Memory B cell (primary cell): ENCODE measurements around the gene AGAP3.

Experiments used
- ATAC-seq: fragments of 150-1000 bp; cut with Tn5 transposase; 2 replicates; pipeline ENCODE4 v1.10.0; 2021; ENCODE audit warnings: low read depth, mild to moderate bottlenecking, moderate library complexity
- DNase-seq, 2 donors: peaks; one replicate each; pipeline ENCODE4 v3.0.0; 2022; ENCODE audit warnings: low spot score in 2 of 2
- H3K27ac Mint-ChIP-seq: one replicate; pipeline ENCODE4 v1.8.0; 2022; ENCODE audit warnings: mild to moderate bottlenecking, moderate library complexity, mixed read lengths
- H3K27me3 Mint-ChIP-seq: one replicate; pipeline ENCODE4 v1.8.0; 2022; ENCODE audit warnings: mixed read lengths
- H3K36me3 Mint-ChIP-seq: one replicate; pipeline ENCODE4 v1.8.0; 2022; ENCODE audit warnings: mild to moderate bottlenecking, mixed read lengths
- H3K4me1 Mint-ChIP-seq: one replicate; pipeline ENCODE4 v1.8.0; 2022; ENCODE audit warnings: mixed read lengths
- H3K4me3 Mint-ChIP-seq: one replicate; pipeline ENCODE4 v1.8.0; 2022; ENCODE audit warnings: mild to moderate bottlenecking, moderate library complexity, mixed read lengths
- H3K9me3 Mint-ChIP-seq: one replicate; pipeline ENCODE4 v1.8.0; 2022; ENCODE audit warnings: mixed read lengths

The AGAP3 gene

GRCh38 chr7:151131224-151131591, 44.9 kb downstream of the AGAP3 start:
- H3K36me3 Mint-ChIP-seq: peaks cover 14% of the 10 kb centered on the region
- DNase-seq (no peak), ATAC-seq (no peak)
- no peak overlapping the region for H3K4me3 Mint-ChIP-seq
- no peaks in the 10 kb centered on the region for H3K4me1 Mint-ChIP-seq
- no peaks in the 10 kb centered on the region for H3K27me3 Mint-ChIP-seq
- H3K27ac Mint-ChIP-seq: no peak overlapping the region
- no peaks in the 10 kb centered on the region for H3K9me3 Mint-ChIP-seq

DNA sequence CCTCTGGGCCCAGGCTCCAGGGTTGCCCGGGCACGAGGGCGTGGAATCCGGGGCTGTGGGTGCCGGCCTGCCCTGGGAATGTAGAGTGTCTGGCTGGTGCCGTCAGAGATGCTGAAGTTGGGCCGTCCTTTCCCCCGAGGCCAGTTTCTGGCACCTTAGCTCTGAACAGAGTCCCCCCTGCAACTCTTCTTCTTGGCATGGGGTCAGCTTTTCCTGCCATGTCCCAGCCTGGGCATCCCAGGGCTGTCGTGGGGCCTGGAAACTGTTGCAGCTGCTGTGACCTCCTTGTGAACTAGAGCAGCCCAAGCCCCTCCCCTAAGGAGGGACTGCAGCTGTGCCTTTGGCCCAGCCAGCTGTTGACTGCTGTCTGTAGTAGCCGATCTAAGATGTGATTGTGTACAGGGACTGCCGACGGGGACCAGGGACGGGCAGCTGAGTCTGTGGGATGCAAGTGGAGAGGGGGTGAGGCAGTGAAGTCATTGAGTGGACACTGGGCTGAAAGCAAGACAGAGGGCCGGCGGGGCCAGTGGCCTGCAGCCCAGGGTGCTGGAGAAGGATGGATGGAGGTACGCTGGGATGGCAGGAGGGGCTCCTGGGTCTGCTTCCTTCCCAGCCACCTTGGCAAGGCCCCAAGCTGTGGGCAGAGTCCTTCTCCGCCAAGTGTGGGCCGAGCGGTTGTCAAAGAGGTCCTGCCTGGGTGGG, 45.5 kb downstream of the AGAP3 start:
- H3K4me1 Mint-ChIP-seq: no peaks in the 10 kb centered on the region
- DNase-seq: no peak
- no peaks in the 10 kb centered on the region for H3K27me3 Mint-ChIP-seq
- ATAC-seq: no peak
- peaks cover 14% of the 10 kb centered on the region for H3K36me3 Mint-ChIP-seq
- H3K27ac Mint-ChIP-seq: no peak overlapping the region
- no peak overlapping the region for H3K4me3 Mint-ChIP-seq
- no peaks in the 10 kb centered on the region for H3K9me3 Mint-ChIP-seq

GRCh38 chr7:151132461-151133205, 46.4 kb downstream of the AGAP3 start:
- DNase-seq: no peak
- H3K27ac Mint-ChIP-seq: no peak overlapping the region
- H3K9me3 Mint-ChIP-seq: no peaks in the 10 kb centered on the region
- no peak for ATAC-seq
- no peaks in the 10 kb centered on the region for H3K4me1 Mint-ChIP-seq
- peaks cover 14% of the 10 kb centered on the region for H3K36me3 Mint-ChIP-seq
- H3K4me3 Mint-ChIP-seq: no peak overlapping the region
- no peaks in the 10 kb centered on the region for H3K27me3 Mint-ChIP-seq

DNA sequence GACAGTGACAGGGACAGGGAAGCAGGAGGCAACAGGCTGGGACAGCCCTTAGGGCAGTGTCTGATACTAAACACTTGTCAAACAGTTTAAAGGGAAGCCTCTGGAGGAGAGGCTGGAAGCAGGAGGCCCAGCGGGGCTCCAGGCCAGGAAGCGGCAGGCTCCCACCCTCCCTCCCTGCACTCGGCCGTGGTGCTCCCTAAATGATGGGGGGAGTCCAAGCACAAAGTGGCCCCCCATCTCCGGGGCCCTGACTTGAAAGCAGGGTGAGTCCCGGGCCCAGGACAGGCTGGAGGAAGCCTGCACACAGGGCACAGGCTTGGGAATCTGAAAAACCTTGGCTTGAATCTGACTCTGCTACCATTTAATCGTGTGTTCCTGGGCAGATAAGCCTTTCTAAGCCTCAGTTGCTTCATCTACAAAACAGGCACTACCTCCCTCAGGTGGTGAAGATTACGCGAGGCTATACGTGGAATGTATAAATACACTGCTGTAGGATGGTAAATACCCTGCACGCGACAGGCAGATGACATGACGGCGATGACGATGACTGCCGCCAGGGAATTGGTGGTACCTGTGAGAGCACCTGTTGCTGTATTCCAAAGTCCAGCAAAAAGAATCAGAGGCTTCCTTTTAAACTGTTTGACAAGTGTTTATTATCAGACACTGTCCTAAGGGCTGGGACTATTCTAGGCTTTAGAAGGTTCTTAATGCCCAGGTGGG, 47.2 kb downstream of the AGAP3 start:
- no peak overlapping the region for H3K27ac Mint-ChIP-seq
- no peak overlapping the region for H3K4me3 Mint-ChIP-seq
- ATAC-seq: no peak
- no peak for DNase-seq
- peaks cover 13% of the 10 kb centered on the region for H3K36me3 Mint-ChIP-seq
- H3K27me3 Mint-ChIP-seq: no peaks in the 10 kb centered on the region
- H3K4me1 Mint-ChIP-seq: no peaks in the 10 kb centered on the region
- H3K9me3 Mint-ChIP-seq: no peaks in the 10 kb centered on the region

- Mint-ChIP-seq H3K9me3 (no peaks in the 10 kb centered on the region), H3K27me3 (no peaks in the 10 kb centered on the region), H3K4me3 (no peak overlapping the region), H3K4me1 (no peaks in the 10 kb centered on the region), H3K27ac (no peak overlapping the region), H3K36me3 (peaks cover 9% of the 10 kb centered on the region)
- DNase-seq: no peak
- ATAC-seq: no peak
These were observed 47.9 kb downstream of the AGAP3 start for GRCh38 chr7:151133986-151134742.

DNA sequence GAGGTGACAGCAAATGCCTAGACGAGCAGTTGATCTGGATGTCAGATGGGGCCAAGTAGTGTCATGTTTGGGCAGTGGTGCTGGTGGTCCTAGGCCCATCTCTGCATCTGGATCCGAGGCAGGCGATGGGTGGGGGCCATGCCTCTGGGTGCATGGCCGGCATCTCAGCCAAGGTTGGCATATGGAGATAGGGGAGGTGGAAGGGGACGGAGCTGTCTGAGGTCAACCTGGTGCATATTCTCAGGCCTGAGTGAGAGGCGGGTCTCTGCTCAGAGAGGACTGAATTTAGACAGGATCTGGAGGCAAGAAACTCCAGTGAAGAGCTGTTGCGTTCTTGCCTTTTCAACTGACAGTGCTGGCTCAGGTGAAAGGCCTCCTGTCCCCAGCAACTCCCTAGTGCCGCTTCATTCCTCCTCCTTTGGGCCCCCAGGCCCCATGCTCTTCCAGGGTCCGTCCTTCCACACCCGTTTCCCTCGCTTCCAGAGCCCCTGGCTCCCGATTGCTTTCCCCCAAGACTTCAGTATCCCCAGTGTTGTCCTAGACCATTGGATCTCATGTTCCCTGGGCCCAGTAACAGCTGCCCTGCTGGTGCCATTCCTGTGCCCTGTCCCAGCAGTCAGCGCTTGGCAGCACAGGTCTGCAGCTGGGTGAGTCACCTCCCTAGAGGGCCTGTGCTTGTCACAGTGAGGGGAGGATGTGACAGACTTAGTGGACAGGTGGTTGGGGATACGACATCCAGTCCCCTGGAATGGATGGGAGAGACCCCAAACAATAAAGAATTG, 48.7 kb downstream of the AGAP3 start:
- no peak overlapping the region for H3K27ac Mint-ChIP-seq
- DNase-seq (no peak), ATAC-seq (no peak)
- no peaks in the 10 kb centered on the region for H3K9me3 Mint-ChIP-seq
- H3K4me1 Mint-ChIP-seq: no peaks in the 10 kb centered on the region
- H3K4me3 Mint-ChIP-seq: no peak overlapping the region
- no peaks in the 10 kb centered on the region for H3K27me3 Mint-ChIP-seq
- peaks cover 8% of the 10 kb centered on the region for H3K36me3 Mint-ChIP-seq

DNA sequence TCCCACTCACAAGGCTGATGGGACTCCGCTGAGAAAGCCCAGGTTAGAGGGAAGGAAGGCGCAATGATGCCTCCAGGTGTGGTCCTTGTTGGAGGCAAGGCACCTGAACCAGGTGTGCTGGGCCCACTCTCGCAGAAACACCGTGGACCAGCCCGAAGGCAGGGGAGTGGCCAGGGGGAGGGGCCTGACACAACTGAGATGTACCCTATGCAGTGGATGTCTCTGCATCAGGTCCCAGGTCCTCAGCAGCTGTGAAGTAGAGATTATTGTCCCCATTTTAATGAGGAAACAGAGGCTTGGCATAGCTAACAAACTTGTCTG, 49.2 kb downstream of the AGAP3 start:
- no peak overlapping the region for H3K4me3 Mint-ChIP-seq
- H3K27me3 Mint-ChIP-seq: no peaks in the 10 kb centered on the region
- DNase-seq (no peak), ATAC-seq (no peak)
- H3K36me3 Mint-ChIP-seq: peaks cover 5% of the 10 kb centered on the region
- no peaks in the 10 kb centered on the region for H3K4me1 Mint-ChIP-seq
- no peak overlapping the region for H3K27ac Mint-ChIP-seq
- H3K9me3 Mint-ChIP-seq: no peaks in the 10 kb centered on the region

GRCh38 chr7:151135866-151136843, 49.9 kb downstream of the AGAP3 start:
- Mint-ChIP-seq H3K4me3 (no peak overlapping the region), H3K27ac (no peak overlapping the region), H3K27me3 (no peaks in the 10 kb centered on the region), H3K4me1 (no peaks in the 10 kb centered on the region), H3K36me3 (peaks cover 5% of the 10 kb centered on the region), H3K9me3 (no peaks in the 10 kb centered on the region)
- ATAC-seq: no peak
- DNase-seq: no peak

DNA sequence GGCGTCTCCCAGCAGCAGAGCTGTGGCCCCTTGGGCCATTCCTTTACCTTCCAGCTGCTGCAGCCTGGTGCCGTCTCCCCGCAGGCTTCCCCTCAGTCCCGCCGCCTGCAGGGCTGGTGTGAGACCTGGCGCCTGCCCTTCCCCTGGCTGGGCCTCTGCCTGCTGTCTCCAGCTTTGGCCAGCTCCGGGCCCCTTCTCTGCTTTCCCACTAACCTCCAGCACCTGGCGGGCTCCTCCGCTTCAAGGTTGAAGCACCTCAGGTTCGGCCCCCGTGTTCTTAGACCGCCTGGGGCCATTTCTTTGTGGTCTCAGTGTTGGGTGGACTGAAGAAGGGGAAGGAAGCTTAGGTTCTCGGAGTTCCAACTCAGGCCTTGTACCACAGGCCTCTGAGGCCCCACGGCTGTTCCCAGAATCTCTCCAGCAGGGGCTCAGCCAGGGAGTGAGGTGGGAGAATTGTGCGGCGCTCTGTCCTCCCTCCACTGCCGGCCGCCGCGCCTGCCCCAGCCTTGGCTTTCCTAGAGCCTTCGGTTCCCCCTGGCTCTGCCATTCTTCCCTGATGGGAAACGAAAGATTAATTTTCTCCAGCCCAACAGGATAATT, 50.9 kb downstream of the AGAP3 start:
- H3K27ac Mint-ChIP-seq: no peak overlapping the region
- no peaks in the 10 kb centered on the region for H3K4me1 Mint-ChIP-seq
- no peaks in the 10 kb centered on the region for H3K27me3 Mint-ChIP-seq
- DNase-seq: no peak
- H3K4me3 Mint-ChIP-seq: no peak overlapping the region
- ATAC-seq: no peak
- H3K9me3 Mint-ChIP-seq: no peaks in the 10 kb centered on the region
- peaks cover 3% of the 10 kb centered on the region for H3K36me3 Mint-ChIP-seq

- no peaks in the 10 kb centered on the region for H3K27me3 Mint-ChIP-seq
- no peak for DNase-seq
- H3K27ac Mint-ChIP-seq: no peak overlapping the region
- H3K4me1 Mint-ChIP-seq: no peaks in the 10 kb centered on the region
- ATAC-seq: no peak
- H3K36me3 Mint-ChIP-seq: peaks cover 3% of the 10 kb centered on the region
- no peaks in the 10 kb centered on the region for H3K9me3 Mint-ChIP-seq
- no peak overlapping the region for H3K4me3 Mint-ChIP-seq
These were observed 51.5 kb downstream of the AGAP3 start for GRCh38 chr7:151137791-151138152.

GRCh38 chr7:151138153-151138851, 52.0 kb downstream of the AGAP3 start:
- Mint-ChIP-seq H3K27ac (no peak overlapping the region), H3K4me1 (no peaks in the 10 kb centered on the region), H3K36me3 (peaks cover 3% of the 10 kb centered on the region), H3K4me3 (no peak overlapping the region), H3K9me3 (no peaks in the 10 kb centered on the region), H3K27me3 (no peaks in the 10 kb centered on the region)
- DNase-seq (no peak), ATAC-seq (no peak)
